Measurements from ENCODE around the gene PAPSS1.

DNA sequence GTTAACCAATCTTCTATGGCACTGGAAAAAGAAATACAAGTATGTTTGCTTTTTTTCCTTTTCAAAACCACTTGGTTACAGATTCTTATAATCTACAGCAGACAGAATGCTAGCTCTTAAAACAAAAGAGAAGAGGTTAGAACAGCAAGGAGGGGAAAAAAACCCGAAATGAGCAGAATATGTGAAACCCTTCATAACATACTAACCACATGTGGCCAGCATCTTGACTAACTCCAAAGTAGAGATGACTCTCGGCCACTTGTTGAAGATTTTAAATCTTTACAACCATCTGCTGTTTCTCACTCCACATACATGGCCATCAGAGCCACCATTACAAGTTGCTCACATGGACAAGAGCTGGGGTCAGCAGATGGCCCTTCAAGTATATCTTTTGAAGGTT, 100.3 kb downstream of the PAPSS1 start:
- TF ChIP-seq CTCF (conservative IDR thresholded peaks at IDR 0.05; ENCODE audit: low read length) (no peak), EZH2phosphoT487 (IDR thresholded peaks at IDR 0.05; ENCODE audit: borderline replicate concordance) (no peak)

All from Loucy (cell line).